GM12878 (cell line): Measurements from ENCODE around the gene GHITM. TPM values are rescaled to one million over a fixed set of nuclear protein-coding genes. Genes with fewer than 3 reads are reported as not detected.

Source experiments
- ATAC-seq: fragments of 200-7000 bp; cut with Tn5 transposase; 3 replicates; pipeline ENCODE4 v1.9.1; 2020; ENCODE audit warnings: mild to moderate bottlenecking, moderate library complexity
- BruUV-seq: library from RNA; stranded (reverse); fragments of 400-500 nt; replicated peaks from 2 replicates; lab custom pipeline; 2021; lab: Mats Ljungman, UMichigan
- CTCF ChIA-PET: fragments of 300-600 bp; sonication (Branson Sonifier 250); formaldehyde crosslinking; extraction: SDS; loops from one replicate; lab custom pipeline; 2021; ENCODE audit warnings: inconsistent platforms; lab: Yijun Ruan, JAX
- POLR2A ChIA-PET: fragments of 350-600 bp; formaldehyde crosslinking; extraction: SDS; loops from one replicate; lab custom pipeline; 2021; ENCODE audit warnings: inconsistent platforms; lab: Charles Lee
- RAD21 ChIA-PET: fragments of 300-600 bp; sonication (Branson Sonifier 250); formaldehyde crosslinking; loops from one replicate; lab custom pipeline; 2023; ENCODE audit warnings: antibody characterized with exemption; ENCODE audit not compliant: unreplicated experiment; lab: Charles Lee
- SMC1A ChIA-PET: fragments of 300-600 bp; sonication (Branson Sonifier 250); formaldehyde crosslinking; loops from one replicate; lab custom pipeline; 2023; ENCODE audit not compliant: unreplicated experiment, uncharacterized antibody; lab: Charles Lee
- DNase-seq: peaks from one replicate; pipeline ENCODE4 v3.0.0-alpha.2; 2011; ENCODE audit warnings: low read depth, low spot score
- FAIRE-seq: peaks from 3 replicates; lab custom pipeline; 2011; peaks lifted over from hg19 to GRCh38; lab: Jason Lieb, UNC
- H2AFZ ChIP-seq: 2 replicates; pipeline ENCODE4 v1.6.0; 2011; ENCODE audit warnings: low read depth, low read length, control low read depth; ENCODE audit not compliant: control insufficient read depth
- H3K27ac ChIP-seq: 2 replicates; pipeline ENCODE4 v1.5.1; 2011; ENCODE audit warnings: control low read depth; ENCODE audit not compliant: control insufficient read depth, insufficient read depth
- H3K27me3 ChIP-seq, 2 experiments: replicated peaks in 1 of 2; 2 replicates each; pipeline versions ENCODE4 v1.6.0 to v1.6.1; 2011; ENCODE audit warnings: low read length in 1 of 2; ENCODE audit not compliant: control insufficient read depth in 2 of 2, insufficient read depth in 2 of 2
- H3K36me3 ChIP-seq, 2 experiments: 2 replicates each; pipeline ENCODE4 v1.5.1; 2011; ENCODE audit warnings: low read length in 1 of 2; ENCODE audit not compliant: control insufficient read depth in 2 of 2, insufficient read depth in 2 of 2
- H3K4me1 ChIP-seq: 2 replicates; pipeline ENCODE4 v1.6.1; 2011; ENCODE audit warnings: mild to moderate bottlenecking, low read length, moderate library complexity, mixed read lengths; ENCODE audit not compliant: control insufficient read depth, insufficient read depth
- H3K4me2 ChIP-seq: 2 replicates; pipeline ENCODE4 v1.6.0; 2011; ENCODE audit warnings: control low read depth; ENCODE audit not compliant: control insufficient read depth, insufficient read depth
- H3K4me3 ChIP-seq: fragments of 200-600 bp; sonication (generic); 2 replicates; pipeline ENCODE4 v1.5.1; 2016
- H3K79me2 ChIP-seq: 2 replicates; pipeline ENCODE4 v1.6.0; 2011; ENCODE audit warnings: low read length; ENCODE audit not compliant: control insufficient read depth, insufficient read depth
- H3K9ac ChIP-seq: 2 replicates; pipeline ENCODE4 v1.8.0; 2011; ENCODE audit warnings: low read length, control low read depth, mixed read lengths; ENCODE audit not compliant: control insufficient read depth, insufficient read depth
- H3K9me3 ChIP-seq: replicated peaks from 3 replicates; pipeline ENCODE4 v1.5.1; 2011; ENCODE audit warnings: mild to moderate bottlenecking, low read length; ENCODE audit not compliant: control insufficient read depth, insufficient read depth
- H4K20me1 ChIP-seq: 2 replicates; pipeline ENCODE4 v1.6.0; 2011; ENCODE audit not compliant: control insufficient read depth, insufficient read depth
- CHD2 ChIP-seq: IDR thresholded peaks from 2 replicates; pipeline ENCODE4 v1.6.1; 2011; ENCODE audit warnings: low read depth, low read length, improper control_type of control experiment, borderline replicate concordance
- FOS ChIP-seq: IDR thresholded peaks from 3 replicates; pipeline ENCODE4 v1.6.1; 2011; ENCODE audit warnings: borderline replicate concordance; ENCODE audit not compliant: insufficient read length; ENCODE audit errors: extremely low read depth
- FOXK2 ChIP-seq: fragments of 450-650 bp; IDR thresholded peaks from 2 replicates; pipeline ENCODE4 v1.6.1; 2017; ENCODE audit warnings: mild to moderate bottlenecking, moderate library complexity
- IKZF1 ChIP-seq: fragments of 450-650 bp; conservative IDR thresholded peaks from 2 replicates; pipeline ENCODE4 v1.6.1; 2017; ENCODE audit warnings: antibody characterized with exemption, mild to moderate bottlenecking
- POLR2AphosphoS2 ChIP-seq: IDR thresholded peaks from 2 replicates; pipeline ENCODE4 v1.6.1; 2011; ENCODE audit warnings: low read depth, mild to moderate bottlenecking, low read length, improper control_type of control experiment, moderate library complexity
- SUZ12 ChIP-seq: fragments of 200-600 bp; sonication (generic); IDR thresholded peaks from one replicate; pipeline ENCODE4 v1.6.1; 2018; ENCODE audit warnings: antibody characterized with exemption, mild to moderate bottlenecking; ENCODE audit not compliant: unreplicated experiment
- WGBS: methylation state at CpG from one replicate; pipeline ENCODE4 v1.1.6; 2016; ENCODE audit warnings: low lambda C conversion rate; ENCODE audit not compliant: insufficient replicate concordance, insufficient coverage; ENCODE audit errors: missing lambda C conversion rate; 5-methylcytosine and 5-hydroxymethylcytosine counted together
- in situ Hi-C: fragments of 300-500 bp; cut with MboI; formaldehyde crosslinking; loops from 9 replicates; pipeline ENCODE4 v1.14.3; 2018; ENCODE audit warnings: mixed read lengths
- intact Hi-C: fragments of 100-400 bp; cut with micrococcal nuclease; formaldehyde crosslinking; loops from one replicate; pipeline ENCODE4 v1.14.2; 2022; ENCODE audit not compliant: unreplicated experiment
- polyA plus RNA-seq, 11 experiments: library from polyadenylated mRNA; depleted of rRNA in 4 of 11; unstranded in 6 of 11; stranded (reverse) in 5 of 11; fragments of >200 nt; fragmentation: Nextera tagmentation in 4 of 11; fragmentation: Illumina TruSeq in 1 of 11; extraction: Ambion mirVana in 4 of 11; extraction: Trizol in 1 of 11; gene quantifications; 1 replicate in 1 of 11; 2 replicates in 10 of 11; pipeline versions ENCODE4 v1.2.1 to v1.2.3, GENCODE V29; 2011 to 2016; ENCODE audit warnings: inconsistent platforms in 2 of 11, missing spikeins in 2 of 11, low read depth in 1 of 11
- total RNA-seq, 4 experiments: library from RNA; depleted of rRNA in 3 of 4; stranded (reverse); fragments of >200 nt in 3 of 4; fragmentation: Illumina TruSeq in 1 of 4; extraction: Trizol in 1 of 4; gene quantifications; 2 replicates each; pipeline versions ENCODE4 v1.2.1 to v1.2.3, GENCODE V29; 2013 to 2021
- TF ChIP-seq, protein P1 (sequence below): IDR thresholded peaks from 2 replicates; pipeline ENCODE4 v1.6.1; 2011; ENCODE audit warnings: borderline replicate concordance, low read depth, mild to moderate bottlenecking, moderate library complexity, mixed read lengths, low read length; ENCODE audit not compliant: insufficient read depth; ENCODE audit errors: extremely low read length

GHITM gene
- total and polyA plus RNA-seq, 10 of the 15 experiments (the other 5 are each of a cell fraction or from before 2014, with no cell fraction given), result 120 to 501 (median 209) TPM

DNA sequence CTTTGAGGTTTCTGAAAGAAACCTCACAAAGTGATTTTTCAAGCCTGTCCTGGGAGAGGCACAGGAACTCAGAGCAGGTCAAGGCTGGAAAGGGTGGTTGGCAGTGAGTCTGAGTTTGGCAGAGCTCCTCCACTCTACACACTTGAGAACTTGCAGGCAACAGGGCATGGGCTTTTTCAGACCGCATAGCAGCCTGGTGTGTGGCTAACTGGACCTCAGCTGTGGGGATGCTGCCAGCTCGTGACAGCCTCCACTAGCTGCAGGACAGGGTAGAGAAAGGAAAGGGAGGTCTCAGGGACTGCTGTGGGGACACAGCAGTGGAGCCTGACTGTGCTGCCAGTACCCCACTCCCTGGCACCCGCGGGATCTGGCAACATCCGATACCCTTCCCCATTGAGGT, 57.6 kb downstream of the GHITM start:
- no peak overlapping the region for H3K4me3 ChIP-seq
- H3K27ac ChIP-seq, result no peak overlapping the region
- no peak overlapping the region for H2AFZ ChIP-seq
- SMC1A ChIA-PET, result interaction anchor here (0.6 to 15.0 kb wide), 4 partner anchors 15 to 49 kb away, joined by 3 to 155 read pairs (median 4); no protein-coding TSS in a partner anchor
- intact Hi-C loops, result no loop called here
- no TSS peak for BruUV-seq
- peaks cover 3% of the 10 kb centered on the region for H3K4me1 ChIP-seq
- H3K36me3 ChIP-seq, result no peaks in the 10 kb centered on the region
- no peak for DNase-seq
- H4K20me1 ChIP-seq, result peaks cover 2% of the 10 kb centered on the region; the same call in 1 of the 2 replicates
- TF ChIP-seq, protein P1, sequence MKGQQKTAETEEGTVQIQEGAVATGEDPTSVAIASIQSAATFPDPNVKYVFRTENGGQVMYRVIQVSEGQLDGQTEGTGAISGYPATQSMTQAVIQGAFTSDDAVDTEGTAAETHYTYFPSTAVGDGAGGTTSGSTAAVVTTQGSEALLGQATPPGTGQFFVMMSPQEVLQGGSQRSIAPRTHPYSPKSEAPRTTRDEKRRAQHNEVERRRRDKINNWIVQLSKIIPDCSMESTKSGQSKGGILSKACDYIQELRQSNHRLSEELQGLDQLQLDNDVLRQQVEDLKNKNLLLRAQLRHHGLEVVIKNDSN, result no peak
- no peak for TF ChIP-seq CHD2
- no peak for TF ChIP-seq SUZ12
- TF ChIP-seq FOXK2, result no peak
- TF ChIP-seq FOS, result no peak
- no peak for TF ChIP-seq IKZF1
- TF ChIP-seq POLR2AphosphoS2, result no peak
- no peaks in the 10 kb centered on the region for H3K9me3 ChIP-seq
- FAIRE-seq, result no peak
- RAD21 ChIA-PET, result interaction anchor here (1.9 kb wide), 1 partner anchor 49 kb away, joined by 7 read pairs; no protein-coding TSS in a partner anchor
- no peaks in the 10 kb centered on the region for H3K79me2 ChIP-seq
- in situ Hi-C loops, result loop anchor here (5.0 kb wide), 1 partner anchor 35 kb away; no protein-coding TSS in a partner anchor
- CTCF ChIA-PET, result interaction anchor here (1.2 to 28.3 kb wide), 2 partner anchors 17 to 39 kb away, joined by 3 to 788 read pairs; no protein-coding TSS in a partner anchor
- ATAC-seq, result peak; percentile 14
- no peak overlapping the region for H3K9ac ChIP-seq
- peaks cover 18 to 25% of the 10 kb centered on the region in 2 experiments for H3K27me3 ChIP-seq
- 43% methylated on average over 5 of the region's 5 CpGs for WGBS
- POLR2A ChIA-PET, result no interaction called here
- H3K4me2 ChIP-seq, result no peak overlapping the region
